ENCODE data around the gene DGKI.

DNA sequence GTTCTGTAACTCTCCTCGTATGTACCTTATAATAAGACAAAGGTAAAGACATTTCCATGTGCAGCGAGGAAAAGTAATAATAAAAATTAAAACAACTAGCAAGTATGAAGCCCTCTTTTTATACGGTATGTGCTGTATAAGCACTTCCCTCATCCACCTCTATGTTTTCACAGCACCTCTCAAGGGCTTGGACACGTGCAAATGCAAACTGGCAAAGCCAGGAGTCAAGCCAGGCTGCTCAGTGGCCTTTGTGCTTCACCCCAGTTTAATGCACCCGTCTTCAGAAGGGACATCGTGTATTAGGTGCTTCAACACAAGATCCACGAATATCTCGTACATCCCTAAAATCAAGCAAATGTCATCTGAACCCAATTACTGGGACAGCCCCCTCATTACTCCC, 1.3 kb upstream of the DGKI start:
- TF ChIP-seq, protein P1, sequence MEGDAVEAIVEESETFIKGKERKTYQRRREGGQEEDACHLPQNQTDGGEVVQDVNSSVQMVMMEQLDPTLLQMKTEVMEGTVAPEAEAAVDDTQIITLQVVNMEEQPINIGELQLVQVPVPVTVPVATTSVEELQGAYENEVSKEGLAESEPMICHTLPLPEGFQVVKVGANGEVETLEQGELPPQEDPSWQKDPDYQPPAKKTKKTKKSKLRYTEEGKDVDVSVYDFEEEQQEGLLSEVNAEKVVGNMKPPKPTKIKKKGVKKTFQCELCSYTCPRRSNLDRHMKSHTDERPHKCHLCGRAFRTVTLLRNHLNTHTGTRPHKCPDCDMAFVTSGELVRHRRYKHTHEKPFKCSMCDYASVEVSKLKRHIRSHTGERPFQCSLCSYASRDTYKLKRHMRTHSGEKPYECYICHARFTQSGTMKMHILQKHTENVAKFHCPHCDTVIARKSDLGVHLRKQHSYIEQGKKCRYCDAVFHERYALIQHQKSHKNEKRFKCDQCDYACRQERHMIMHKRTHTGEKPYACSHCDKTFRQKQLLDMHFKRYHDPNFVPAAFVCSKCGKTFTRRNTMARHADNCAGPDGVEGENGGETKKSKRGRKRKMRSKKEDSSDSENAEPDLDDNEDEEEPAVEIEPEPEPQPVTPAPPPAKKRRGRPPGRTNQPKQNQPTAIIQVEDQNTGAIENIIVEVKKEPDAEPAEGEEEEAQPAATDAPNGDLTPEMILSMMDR (IDR thresholded peaks at IDR 0.05) = no peak
- TF ChIP-seq EP300 (IDR thresholded peaks at IDR 0.05; ENCODE audit: low read depth) = no peak
- TF ChIP-seq POLR2A (IDR thresholded peaks at IDR 0.05) = no peak
